Activated T-cell treated with anti-CD3 and anti-CD28 coated beads for 4 hours (primary cell): ENCODE results near the gene CHFR.
"Not testable (repeated sequence)": the region's sequence is repeated elsewhere in the genome, so short reads cannot be mapped to it uniquely, and the experiment has no call there.

Experiments used
- DNase-seq: peaks from one replicate; pipeline ENCODE4 v3.0.0-alpha.2; 2020

Gene CHFR

DNA sequence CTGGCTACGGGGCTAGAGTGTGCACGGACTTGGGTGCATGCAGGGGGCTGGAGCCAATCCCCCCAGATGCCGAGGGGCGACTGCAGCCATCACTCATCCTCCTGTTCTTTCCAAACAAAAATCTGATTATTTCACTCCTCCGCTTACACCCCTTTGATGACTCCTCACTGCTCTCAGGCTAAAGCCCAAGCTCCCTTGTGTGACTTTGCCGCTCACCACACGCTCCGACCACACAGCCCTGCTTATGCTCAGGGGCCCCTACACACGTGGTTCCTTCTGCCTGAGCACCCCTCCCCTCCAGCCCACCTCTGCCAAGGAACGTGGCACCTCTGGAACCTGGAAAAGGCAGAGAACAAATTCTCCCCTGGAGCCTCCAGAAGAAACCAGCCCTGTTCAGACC, 13.7 kb downstream of the CHFR start:
- no peak for DNase-seq

DNA sequence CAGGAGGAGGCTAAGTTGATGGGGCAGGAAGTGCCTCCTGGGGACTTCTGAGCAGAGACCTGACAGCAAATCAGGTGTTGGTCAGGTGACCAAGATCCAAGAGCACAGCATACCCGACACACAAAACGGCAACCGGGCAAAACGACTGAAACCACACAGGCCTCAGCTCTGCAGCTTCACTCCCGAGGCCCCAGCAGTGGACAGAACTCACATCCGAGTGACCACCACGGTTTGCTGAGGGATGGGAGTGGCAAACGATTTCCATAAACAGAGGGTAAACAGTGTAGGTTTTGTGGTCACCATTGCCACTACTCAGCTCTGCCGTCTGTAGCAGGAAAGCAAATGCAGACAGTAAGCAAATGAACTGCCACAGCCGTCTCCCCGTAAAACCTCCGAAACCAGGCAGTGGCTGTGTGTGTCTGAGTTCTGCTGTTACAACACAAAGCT, 14.4 kb downstream of the CHFR start:
- DNase-seq, result no peak

DNA sequence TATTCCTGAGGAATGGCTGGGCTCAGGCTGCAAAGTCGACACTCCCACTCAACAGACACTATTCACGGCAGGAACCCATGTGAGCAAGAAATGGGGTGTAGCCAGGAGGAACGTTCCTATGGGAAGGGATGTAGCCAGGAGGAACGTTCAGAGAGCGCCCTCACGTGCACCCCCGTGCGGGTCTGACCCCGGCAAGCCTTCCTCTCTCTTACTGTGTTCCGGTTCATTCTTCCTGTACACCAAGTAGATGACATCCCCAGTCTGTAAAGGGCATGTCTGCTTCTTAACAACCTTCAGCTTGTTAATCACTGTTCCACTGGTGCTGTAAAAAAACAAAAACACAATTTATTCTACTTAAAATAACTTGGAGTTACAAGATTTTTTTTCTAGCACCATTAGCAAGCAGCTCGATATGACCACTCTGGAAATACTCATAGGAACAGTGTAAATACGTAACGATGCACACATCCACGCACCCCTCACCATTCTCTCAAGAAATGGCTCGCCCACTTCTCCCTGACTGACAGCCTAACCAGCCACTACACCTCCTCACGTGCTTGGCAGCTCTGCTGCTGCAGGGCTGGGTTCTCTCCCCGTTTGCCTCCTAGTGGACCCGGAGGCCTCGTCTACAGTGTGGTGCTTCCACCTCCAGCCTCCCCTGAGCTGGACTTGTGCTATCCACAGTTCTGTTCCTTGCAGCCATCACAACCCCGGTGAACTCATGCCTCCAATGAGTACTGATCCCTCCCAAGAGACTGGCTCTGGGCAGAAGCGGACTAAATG, 15.1 kb downstream of the CHFR start:
- no peak for DNase-seq

DNA sequence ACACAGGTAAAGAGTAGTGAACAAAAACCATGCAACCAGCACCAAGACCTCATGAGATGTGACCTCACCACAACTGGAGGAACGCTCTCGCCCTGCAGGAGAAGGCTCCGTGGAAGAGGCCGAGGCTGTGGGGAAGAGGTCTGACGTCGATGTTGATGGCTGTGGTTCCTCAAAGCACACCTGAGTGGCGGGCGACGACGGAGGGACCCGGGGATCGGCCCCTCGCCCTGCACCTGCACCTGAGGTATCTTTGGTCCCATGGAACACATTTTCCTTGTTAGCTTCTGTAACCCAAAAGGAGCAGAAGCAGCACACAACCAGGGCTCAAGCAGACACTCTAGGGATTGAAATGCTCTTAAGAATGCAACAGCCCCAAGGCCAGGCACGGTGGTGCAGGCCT, 17.9 kb downstream of the CHFR start:
- no peak for DNase-seq

DNA sequence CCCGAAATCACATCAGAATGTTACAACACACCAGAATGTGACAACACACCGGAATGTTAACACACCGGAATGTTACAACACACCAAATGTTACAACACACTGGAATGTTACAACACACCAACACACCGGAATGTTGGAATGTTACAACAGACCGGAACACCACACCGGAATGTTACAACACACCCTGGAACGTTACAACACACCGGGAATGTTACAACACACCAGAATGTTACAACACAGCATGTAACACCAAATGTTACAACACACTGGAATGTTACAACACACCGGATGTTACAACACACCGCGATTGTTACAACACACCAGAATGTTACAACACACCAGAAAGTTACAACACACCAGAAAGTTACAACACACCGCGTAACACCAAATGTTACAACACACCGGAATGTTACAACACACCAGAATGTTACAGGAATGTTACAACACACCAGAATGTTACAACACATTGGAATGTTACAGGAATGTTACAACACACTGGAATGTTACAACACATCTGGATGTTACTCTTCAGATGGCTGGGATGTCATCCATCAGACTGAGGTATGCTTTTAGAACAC, 21.1 kb downstream of the CHFR start:
- DNase-seq, result no peak

DNA sequence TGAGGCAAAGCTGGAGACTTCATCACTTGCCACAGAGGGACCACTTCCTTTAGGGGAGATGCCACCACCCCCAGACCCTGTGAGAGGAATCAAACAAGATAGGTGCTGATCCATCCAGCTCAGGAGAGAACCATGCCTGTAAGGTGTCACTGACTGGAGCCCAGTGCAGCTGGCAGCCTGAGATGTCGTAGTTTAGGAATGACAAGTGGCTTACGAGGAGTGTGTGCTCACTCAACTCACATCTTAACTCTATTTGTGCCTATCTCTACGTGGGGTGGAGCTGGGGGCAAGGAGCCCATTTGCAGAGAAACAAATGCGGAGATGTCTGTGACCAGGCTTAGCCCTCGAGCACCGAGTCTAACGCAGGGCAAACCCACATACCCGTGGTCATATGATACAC, 25.8 kb downstream of the CHFR start:
- DNase-seq, result no peak

DNA sequence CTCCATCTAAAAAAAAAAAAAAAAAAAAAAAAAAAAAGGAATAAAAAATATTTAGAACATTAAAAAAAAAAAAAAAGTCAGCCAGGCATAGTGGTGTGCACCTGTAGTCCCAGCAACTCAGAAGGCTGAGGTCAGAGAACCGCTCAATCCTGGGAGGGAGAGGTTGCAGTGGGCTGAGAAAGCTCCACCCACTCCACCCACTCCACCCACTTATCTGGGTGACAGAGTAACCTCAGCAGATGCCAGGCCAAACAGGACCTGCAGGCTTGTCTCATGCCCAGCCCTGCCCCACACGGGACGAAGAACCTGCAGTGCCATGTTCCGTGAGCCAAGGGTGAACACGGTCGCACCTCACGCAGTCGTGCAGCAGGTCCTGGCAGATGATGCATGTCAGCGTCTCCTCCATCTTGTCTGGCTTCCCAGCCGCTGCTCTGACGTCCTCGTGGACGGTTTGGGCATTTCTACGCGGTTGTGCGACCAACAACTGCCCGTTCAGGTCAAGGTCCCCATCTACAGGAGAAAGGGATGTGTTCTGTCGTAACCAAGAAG, 28.6 kb downstream of the CHFR start:
- no peak for DNase-seq

DNA sequence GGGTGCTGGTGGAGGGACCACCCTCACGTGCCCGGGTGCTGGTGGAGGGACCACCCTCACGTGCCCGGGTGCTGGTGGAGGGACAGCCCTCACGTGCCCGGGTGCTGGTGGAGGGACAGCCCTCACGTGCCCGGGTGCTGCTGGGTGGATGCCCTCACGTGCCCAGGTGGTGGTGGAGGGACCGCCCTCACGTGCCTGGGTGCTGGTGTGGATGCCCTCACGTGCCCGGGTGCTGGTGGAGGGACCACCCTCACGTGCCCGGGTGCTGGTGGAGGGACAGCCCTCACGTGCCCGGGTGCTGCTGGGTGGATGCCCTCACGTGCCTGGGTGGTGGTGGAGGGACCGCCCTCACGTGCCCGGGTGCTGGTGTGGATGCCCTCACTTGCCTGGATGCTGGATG, 30.4 kb downstream of the CHFR start:
- DNase-seq, result not testable (repeated sequence)

DNA sequence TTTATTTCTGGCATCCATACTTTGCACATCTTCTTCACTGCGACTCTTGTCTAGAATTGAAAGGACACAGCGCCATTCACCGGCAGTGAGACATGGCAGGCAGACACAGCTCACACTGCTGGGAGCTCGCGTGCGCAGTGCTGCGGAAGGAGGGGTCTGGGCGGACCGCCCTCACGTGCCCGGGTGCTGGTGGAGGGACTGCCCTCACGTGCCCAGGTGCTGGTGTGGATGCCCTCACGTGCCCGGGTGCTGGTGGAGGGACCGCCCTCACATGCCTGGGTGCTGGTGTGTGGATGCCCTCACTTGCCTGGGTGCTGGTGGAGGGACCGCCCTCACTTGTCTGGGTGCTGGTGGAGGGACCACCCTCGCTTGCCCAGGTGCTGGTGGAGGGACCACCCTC, 30.8 kb downstream of the CHFR start:
- no peak for DNase-seq

DNA sequence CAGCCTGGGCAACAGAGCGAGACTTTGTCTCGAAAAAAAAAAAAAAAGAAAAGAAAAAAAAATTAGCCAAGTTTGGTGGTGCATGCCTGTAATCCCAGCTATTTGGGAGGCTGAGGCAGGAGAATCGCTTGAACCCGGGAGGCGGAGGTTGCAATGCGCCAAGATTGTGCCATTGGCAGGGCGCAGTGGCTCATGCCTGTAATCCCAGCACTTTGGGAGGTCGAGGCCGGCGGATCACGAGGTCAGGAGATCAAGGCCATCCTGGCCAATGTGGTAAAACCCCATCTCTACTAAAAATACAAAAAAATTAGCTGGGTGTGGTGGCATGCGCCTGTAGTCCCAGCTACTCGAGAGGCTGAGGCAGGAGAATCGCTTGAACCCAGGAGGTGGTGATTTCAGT, 32.2 kb downstream of the CHFR start:
- not testable (repeated sequence) for DNase-seq

DNA sequence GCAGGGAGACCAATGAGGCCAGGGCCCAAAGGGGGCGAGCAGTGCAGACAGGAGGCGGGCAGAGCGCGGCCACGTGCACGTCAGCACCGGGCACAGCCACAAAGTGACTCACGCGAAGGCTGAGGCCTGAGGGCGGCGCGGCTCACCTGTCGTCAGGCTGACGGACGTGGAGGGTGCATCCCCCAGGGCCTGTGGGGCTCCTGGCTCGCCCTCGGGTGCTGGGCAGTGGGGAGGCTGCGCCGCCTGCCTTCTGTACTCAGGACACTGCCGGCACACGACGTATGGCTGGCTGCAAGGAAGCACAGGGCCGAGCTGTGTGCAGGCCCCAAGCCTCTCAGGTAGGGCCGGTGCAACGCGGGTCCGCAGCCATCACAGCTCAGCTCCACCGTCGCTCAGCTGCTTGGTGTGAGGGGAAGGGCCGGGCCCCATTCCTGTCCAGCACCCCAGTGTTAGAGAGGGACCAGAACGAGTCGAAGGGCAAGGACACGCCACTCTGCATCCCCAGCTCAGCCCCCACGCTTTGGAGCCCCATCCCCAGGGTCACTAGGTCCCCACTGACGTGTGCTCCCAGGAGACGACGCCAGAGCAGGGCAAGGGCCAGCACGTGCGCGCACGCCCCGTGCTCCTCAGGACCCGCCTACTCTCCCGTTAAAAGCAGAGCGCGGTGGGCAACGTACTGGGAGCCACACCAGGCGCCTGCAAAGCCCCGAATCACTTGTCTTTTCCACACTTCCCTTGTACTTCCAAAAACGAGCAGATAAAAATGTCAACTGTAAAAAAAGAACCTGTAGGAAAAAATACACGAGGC, 33.9 kb downstream of the CHFR start:
- no peak for DNase-seq

DNA sequence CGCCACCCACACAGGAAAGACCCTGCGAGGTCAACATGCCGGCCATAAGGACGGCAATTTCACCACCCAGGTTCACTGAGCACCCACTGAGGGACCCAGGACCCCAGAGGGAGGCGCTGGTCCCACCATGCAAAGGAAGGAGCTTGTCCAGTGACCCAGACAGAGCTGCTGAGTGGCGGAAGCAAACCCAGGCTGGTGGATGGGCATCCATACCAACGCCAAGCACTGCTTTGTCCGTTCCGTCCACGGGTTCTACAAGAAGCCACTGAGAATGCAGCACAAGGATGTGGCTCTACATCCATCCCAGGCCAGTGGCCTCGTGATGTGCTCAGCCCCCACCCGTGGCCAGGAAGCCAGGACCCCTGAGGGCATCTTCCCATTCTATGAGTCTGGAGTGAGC, 34.9 kb downstream of the CHFR start:
- DNase-seq, result no peak

DNA sequence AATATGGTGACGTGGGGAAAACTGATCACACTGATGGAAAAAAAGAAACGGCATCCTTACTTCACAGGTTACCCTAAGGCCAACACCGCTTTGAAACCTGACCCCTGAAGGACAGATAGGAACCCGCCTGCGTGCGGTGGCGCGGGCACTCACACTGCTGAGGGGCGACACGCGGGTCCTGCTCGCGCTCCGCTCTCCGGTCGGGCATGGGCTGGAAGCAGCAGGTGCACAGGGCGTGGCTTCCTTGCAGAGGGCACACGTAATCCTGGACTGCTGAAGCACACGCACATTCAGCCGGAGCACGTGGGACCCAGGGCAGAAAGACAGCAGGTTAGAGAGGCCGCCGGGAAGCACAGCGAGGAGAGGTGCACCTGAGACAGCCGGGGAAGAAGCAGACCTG, 35.9 kb downstream of the CHFR start:
- DNase-seq, result no peak

DNA sequence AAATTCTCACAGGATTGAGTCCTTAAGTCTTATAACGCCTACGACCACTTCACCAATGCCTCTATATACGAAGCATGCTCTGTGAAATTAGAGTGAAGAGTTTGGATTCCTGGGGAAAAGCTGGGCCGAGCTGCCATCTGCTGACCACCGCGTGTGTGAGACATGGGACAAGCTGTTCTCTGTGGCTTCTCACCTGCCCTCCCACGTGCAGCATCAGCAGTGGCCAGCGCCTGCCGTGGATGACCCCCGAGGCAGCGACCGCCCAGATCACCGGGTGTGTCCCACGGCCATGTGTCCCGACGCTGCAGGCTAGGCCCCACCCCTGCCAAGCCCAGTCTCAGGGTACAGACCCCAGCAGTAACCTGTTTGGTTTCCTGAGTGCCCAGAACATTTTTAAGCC, 37.1 kb downstream of the CHFR start:
- DNase-seq, result no peak

DNA sequence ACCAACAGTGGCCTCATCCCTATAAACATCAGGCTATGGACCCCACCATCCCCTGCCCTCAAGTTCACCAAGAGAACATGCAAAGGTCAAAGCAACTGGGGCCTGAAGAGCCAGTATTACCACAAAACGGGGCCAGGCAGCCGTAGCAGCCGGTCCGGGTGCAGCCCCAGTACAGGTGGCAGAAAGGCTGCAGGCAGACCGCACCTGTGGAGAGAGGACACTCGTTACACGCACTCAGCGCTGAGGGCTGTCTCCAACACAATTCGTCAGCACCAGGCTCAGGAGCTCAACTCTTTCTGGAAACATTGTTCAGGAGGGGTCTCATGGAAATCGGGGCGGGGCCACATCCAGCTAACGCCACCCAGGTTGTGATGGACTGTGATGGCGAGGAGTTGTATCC, 38.9 kb downstream of the CHFR start:
- DNase-seq, result no peak

DNA sequence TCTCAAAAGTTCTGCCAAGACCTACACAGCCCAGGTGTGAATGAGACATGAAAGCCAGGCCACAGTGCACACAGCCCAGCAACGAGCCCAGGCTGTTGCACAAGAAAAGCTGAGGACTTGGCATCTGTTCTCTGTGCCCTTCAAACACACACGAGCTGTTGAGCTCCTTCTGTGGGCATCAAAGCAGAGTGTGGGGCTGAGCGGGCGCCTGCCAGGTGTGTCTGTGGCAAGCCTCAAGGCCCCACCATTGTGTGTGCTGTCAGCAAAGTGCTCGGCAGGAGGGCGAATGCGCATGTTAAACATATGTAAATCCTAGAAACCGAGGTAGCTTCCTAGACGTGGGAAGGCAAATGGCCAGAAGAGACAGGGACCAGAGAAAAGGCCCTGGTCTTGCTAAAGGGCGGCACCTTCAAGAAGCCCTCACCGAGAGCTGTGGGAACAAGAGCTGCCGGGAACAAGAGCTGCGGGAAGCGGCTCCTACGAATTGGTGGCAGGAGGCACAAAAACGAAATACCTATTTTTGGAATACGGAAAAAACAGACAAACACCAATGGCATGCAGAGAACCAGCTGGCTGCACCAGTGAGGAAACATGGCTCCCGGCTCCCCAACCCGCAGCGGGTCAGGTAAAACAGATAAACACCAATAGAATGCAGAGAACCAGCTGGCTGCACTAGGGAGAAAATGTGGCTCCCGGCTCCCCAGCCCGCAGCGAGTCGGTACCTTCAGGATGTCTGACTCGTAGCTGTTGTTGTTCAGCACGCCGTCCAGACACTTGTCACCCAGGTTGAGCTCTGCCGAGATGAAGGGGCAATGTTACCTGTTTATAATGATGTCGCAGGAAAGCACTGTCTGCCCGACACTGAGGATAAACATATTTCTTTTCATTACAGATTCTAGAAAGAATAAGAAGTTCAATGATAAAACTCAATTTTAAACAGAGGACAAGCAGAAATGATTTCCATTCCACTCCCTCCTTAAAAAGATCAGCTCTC, 39.7 kb downstream of the CHFR start:
- no peak for DNase-seq

DNA sequence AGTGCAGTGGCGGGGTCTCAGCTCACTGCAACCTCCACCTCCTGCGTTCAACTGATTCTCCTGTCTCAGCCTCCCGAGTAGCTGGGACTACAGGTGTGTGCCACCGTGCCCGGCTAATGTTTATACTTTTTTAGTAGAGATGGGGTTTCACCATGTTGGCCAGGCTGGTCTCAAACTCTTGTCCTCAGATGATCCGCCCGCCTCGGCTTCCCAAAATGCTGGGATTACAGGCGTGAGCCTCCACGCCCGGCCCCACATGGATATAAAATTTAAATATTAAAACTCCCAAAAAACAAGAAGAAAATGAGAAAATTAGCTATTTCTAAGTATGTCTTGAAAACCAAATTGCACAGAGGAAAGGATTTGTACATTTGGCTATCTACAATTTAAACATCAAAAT, 42.7 kb downstream of the CHFR start:
- DNase-seq, result not testable (repeated sequence)

DNA sequence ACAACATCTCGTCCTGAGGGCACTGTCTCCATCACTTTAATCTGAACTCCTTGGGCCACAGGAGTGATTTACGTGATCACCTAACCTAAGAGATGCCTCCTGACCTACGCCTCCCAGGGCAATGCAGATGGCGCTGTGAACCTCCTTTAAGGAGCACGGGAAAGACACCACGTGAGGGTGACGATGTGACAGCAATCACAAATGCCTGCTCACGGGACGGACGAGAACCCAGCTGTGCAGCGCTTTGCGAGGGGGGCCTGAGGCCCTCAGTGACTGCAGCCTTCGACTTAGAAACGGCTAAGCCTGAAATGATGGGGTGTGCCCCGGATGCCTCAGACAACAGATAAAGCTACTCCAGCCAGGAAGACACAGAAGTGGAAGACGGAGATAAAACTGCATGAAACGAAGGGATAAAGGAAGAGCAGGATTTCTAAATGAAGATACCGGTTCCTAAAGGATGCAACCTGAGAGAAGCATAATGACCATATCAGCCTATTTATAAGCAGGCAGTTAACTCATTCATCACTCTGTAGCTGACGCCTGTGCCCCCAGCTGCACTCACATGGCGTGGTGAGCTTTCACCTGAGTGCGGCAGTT, 44.9 kb downstream of the CHFR start:
- no peak for DNase-seq

DNA sequence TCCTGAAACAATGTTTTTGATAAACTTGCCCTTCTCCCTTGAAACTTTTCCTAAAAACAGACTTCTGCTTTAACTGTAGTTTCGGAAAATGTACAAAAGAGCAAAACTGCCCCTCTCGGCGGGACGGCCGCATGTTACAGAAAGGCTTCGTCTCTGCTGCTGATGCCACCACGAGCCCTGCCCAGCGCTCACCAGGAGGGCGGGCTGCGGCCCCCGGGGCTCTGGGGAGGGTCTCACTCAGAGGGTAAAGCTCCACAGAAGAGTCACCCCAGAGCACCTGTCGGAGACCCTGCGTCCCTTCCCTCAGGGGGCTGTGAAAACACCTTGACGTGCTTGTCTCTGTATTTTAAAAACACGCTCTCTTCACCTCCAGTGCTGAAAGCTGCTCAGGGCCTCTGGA, 46.3 kb downstream of the CHFR start:
- DNase-seq, result no peak

DNA sequence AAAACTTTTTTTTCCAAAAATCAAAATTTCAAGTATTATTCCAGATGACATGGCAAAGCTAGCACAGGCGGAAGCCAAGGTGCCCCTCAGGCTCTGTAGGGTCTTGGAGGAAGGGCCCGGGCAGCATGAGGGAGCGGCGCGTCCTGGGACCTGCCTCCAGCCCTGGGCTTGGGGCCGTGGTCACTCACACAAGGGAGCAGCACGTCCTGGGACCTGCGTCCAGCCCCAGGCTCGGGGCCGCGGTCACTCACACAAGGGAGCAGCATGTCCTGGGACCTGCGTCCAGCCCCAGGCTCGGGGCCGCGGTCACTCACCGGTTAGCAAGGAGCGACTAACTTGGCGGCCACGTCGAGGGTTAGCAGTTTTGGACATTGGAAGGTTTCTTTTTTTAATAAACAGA, 46.9 kb downstream of the CHFR start:
- DNase-seq, result no peak

DNA sequence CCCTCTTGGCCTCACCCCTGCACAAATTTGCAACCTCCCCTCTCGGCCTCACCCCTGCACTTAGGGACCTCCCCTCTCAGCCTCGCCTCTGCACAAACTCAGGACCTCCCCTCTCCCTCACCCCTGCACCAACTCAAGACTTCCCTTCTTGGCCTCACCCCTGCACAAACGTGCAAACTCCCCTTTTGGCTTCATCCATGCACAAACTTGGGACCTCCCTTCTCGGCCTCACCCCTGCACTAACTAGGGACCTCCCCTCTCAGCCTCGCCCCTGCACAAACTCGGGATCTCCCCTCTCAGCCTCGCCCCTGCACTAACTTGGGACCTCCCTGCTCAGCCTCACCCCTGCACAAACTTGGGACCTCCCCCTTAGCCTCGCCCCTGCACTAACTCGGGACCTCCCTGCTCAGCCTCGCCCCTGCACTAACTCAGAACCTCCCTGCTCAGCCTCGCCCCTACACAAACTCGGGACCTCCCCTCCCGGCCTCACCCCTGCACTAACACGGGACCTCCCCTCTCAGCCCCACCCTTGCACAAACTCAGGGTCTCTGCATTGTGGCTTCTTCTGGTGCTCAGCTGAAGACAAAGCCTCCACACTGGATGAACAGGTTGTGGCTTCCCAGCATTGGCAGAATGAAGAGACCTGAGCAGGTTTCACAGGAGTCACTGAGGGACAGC, 47.7 kb downstream of the CHFR start:
- DNase-seq, result no peak
